Measurements from ENCODE around the gene KPNA5. TPM values are rescaled to one million over a fixed set of nuclear protein-coding genes. Genes with fewer than 3 reads are reported as not detected.
"Not testable (repeated sequence)": the region's sequence is repeated elsewhere in the genome, so short reads cannot be mapped to it uniquely, and the experiment has no call there.

Gene KPNA5
- total RNA-seq, 2 experiments from 2014 or later, result 10.4 to 13.6 TPM

DNA sequence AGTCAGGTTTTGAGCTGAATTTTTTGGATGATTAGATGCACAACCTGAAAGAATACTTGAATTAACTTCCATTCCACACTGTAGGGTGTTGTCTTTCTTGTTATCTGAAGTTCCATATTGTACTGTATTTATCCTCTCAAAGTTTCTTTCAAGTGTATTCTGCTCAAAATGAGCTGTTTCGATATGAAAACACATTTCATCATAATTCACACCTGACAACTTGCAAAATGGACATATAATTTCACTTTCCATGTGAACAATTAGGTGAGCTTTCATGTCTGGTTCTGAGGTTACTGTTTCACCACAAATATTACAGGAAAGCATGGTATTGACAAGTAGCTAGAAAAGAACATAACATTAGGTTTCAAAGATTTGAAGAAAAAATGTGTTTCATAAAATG lies 14.1 kb upstream of the KPNA5 start:
- peaks cover 44% of the 10 kb centered on the region for H3K4me1 Mint-ChIP-seq
- peak overlapping the region; percentile 61 for H3K27ac Mint-ChIP-seq
- ChIA-PET POLR2A (interaction anchor here (0.8 to 1.5 kb wide), 2 partner anchors 50 to 387 kb away, joined by 3 to 5 read pairs; partner anchors contain the start of gene TSPYL1), CTCF (interaction anchor here (0.9 to 1.5 kb wide), 2 partner anchors 18 kb away, joined by 3 read pairs; no protein-coding TSS in a partner anchor)
- H3K9me3 Mint-ChIP-seq (ENCODE audit: low read depth), result no peaks in the 10 kb centered on the region
- ATAC-seq, result peak; percentile 16
- peaks cover 27% of the 10 kb centered on the region for H3K36me3 Mint-ChIP-seq (ENCODE audit: low read depth)
- intact Hi-C loops (cut with DNase I, micrococcal nuclease), result loop anchor here (5.0 to 10.0 kb wide), 4 partner anchors 95 to 935 kb away; partner anchors contain the start of genes GOPC (in 1 of the 2), NT5DC1 (in 1 of the 2), RWDD1 (in 1 of the 2) and TSPYL1 (in 1 of the 2)
- no peaks in the 10 kb centered on the region for H3K27me3 Mint-ChIP-seq
- no peak for DNase-seq
- H3K4me3 Mint-ChIP-seq, result peak overlapping the region; percentile 89

DNA sequence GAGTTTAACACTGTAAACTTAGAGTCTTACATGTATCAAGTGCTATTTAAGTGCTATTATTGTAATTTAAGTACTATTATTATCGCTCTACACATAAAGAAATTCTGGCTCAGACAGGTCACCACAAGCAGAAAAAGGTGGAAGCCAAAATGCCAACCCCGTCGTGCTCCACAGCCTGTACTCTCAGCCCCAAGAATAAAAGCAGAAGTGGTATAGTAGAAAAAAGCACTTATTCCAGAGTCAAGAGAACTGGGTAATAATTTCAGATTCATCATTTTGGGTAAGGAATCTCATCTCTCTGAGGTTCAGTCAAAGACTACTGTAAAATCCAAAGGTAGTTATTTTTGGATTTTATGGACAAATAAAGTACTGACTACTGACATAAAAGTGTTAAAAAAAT lies 13.4 kb upstream of the KPNA5 start:
- Mint-ChIP-seq H3K9me3 (ENCODE audit: low read depth) (no peaks in the 10 kb centered on the region), H3K36me3 (ENCODE audit: low read depth) (peaks cover 24% of the 10 kb centered on the region), H3K4me1 (peaks cover 38% of the 10 kb centered on the region), H3K4me3 (peak overlapping the region; percentile 89), H3K27me3 (no peaks in the 10 kb centered on the region), H3K27ac (peak overlapping the region; percentile 96)
- ATAC-seq (no peak), DNase-seq (no peak)
- intact Hi-C loops (cut with DNase I, micrococcal nuclease), result loop anchor here (1.0 to 10.0 kb wide), 7 partner anchors 14 to 935 kb away; partner anchors contain the start of genes KPNA5 (in 2 of the 2), RWDD1 (in 2 of the 2), TSPYL1 (in 2 of the 2) and GOPC (in 1 of the 2)
- CTCF ChIA-PET, result no interaction called here
- POLR2A ChIA-PET, result interaction anchor here (0.8 kb wide), 1 partner anchor 51 kb away, joined by 3 read pairs; no protein-coding TSS in a partner anchor

DNA sequence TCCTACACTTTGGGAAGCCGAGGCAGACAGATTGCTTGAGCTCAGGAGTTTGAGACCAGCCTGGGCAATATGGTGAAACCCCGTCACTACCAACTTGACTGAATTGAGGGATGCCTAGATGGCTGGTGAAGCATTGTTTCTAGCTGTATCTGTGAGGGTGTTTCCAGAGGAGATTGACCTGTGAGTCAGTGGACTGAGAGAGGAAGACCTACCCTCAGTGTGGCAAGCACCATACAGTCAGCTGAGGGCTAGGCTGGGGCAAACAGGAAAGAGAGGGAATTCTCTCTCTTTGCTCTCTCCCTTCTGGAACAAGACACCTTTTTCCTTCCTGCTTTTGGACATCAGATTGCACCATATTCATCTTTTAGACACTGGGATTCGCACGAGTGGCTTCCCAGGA lies 8.7 kb upstream of the KPNA5 start:
- Mint-ChIP-seq H3K4me3 (no peak overlapping the region), H3K27me3 (no peaks in the 10 kb centered on the region), H3K36me3 (ENCODE audit: low read depth) (peaks cover under 1% of the 10 kb centered on the region), H3K4me1 (peaks cover 7% of the 10 kb centered on the region), H3K9me3 (ENCODE audit: low read depth) (no peaks in the 10 kb centered on the region), H3K27ac (no peak overlapping the region)
- ChIA-PET POLR2A (no interaction called here), CTCF (interaction anchor here (1.3 kb wide), 1 partner anchor 111 kb away, joined by 4 read pairs; no protein-coding TSS in a partner anchor)
- intact Hi-C loops (cut with DNase I, micrococcal nuclease), result no loop called here
- ATAC-seq (no peak), DNase-seq (no peak)

DNA sequence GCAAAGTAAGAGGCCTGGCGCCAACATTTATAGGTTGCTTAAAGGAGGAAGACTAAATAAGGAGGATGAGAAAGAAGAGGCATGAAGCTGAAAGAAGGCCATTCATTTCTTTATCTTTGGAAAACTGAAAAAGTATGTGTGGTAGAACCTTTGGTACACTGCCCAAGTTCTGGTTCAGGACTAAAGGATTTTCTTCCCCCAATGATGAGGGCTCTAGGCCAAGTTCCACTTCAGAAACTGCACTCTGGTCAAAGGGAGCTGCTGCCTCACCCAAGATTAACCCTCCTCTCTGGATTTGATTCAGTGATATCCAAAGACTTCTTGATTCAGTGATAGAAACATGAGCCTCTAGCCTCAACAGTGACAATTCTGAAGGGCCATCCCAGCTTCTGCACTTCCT lies 5.0 kb upstream of the KPNA5 start:
- CTCF ChIA-PET, result no interaction called here
- Mint-ChIP-seq H3K27ac (no peak overlapping the region), H3K4me3 (no peak overlapping the region), H3K27me3 (no peaks in the 10 kb centered on the region), H3K4me1 (peaks cover 8% of the 10 kb centered on the region), H3K9me3 (ENCODE audit: low read depth) (no peaks in the 10 kb centered on the region), H3K36me3 (ENCODE audit: low read depth) (no peaks in the 10 kb centered on the region)
- ATAC-seq (no peak), DNase-seq (no peak)
- intact Hi-C loops (cut with DNase I, micrococcal nuclease), result no loop called here
- POLR2A ChIA-PET, result no interaction called here

DNA sequence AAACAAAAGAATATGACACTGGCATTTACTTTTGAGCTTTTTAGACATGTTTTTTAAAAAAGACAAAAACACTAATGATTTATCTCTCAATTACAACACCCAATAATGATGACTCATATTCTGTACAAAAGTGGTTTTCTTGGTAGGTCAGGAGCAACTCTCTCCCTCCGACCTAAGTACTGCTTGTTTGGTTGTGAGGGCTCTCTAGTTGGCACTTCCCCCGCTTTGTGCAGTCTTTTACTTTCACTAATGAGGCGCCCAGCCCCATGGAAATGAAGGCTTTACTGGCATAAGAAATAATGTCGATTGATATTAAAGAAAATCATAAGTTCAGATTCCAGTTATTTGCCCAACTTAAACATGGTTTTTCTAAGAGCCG lies 1.3 kb downstream of the KPNA5 start:
- intact Hi-C loops (cut with DNase I, micrococcal nuclease), result loop anchor here in 1 of 2 experiments (1.0 to 10.0 kb wide), 3 partner anchors 13 to 802 kb away; partner anchors contain the start of genes DCBLD1 and NT5DC1
- H3K4me1 Mint-ChIP-seq, result peaks cover 42% of the 10 kb centered on the region
- CTCF ChIA-PET, result interaction anchor here (1.2 kb wide), 1 partner anchor 13 kb away, joined by 3 read pairs; no protein-coding TSS in a partner anchor
- no peaks in the 10 kb centered on the region for H3K27me3 Mint-ChIP-seq
- peak overlapping the region; percentile 98 for H3K4me3 Mint-ChIP-seq
- POLR2A ChIA-PET, result interaction anchor here (1.3 kb wide), 1 partner anchor 14 kb away, joined by 4 read pairs; the partner anchor contains the start of gene ZUP1
- DNase-seq, result peak; percentile 55
- H3K36me3 Mint-ChIP-seq (ENCODE audit: low read depth), result peaks cover 26% of the 10 kb centered on the region
- peak overlapping the region; percentile 82 for H3K27ac Mint-ChIP-seq
- H3K9me3 Mint-ChIP-seq (ENCODE audit: low read depth), result no peaks in the 10 kb centered on the region
- peak; percentile 24 for ATAC-seq

DNA sequence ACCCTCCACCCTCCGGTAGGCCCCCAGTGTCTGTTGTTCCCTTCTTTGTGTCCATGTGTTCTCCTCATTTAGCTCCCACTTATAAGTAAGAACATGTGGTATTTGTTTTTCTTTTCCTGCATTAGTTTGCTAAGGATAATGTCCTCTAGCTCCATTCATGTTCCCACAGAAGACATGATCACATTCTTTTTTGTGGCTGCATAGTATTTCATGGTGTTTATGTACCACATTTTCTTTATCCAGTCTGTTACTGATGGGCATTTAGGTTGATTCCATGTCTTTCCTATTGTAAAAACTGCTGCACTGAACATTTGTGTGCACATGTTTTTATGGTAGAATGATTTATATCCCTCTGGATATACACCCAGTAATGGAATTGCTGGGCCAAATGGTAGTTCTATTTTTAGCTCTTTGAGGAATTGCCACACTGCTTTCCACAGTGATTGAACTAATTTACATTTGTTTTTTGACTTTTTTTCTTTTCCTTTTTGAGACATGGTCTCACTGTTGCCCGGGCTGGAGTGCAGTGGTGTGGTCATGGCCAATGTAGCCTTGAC lies 4.5 kb downstream of the KPNA5 start:
- Mint-ChIP-seq H3K4me3 (no peak overlapping the region), H3K9me3 (ENCODE audit: low read depth) (no peaks in the 10 kb centered on the region), H3K36me3 (ENCODE audit: low read depth) (peaks cover 29% of the 10 kb centered on the region), H3K27me3 (no peaks in the 10 kb centered on the region), H3K4me1 (peaks cover 51% of the 10 kb centered on the region), H3K27ac (no peak overlapping the region)
- CTCF ChIA-PET, result interaction anchor here (1.4 kb wide), 1 partner anchor 19 kb away, joined by 3 read pairs; no protein-coding TSS in a partner anchor
- ATAC-seq (no peak), DNase-seq (no peak)
- intact Hi-C loops (cut with DNase I, micrococcal nuclease), result loop anchor here in 1 of 2 experiments (10.0 kb wide), 1 partner anchor 799 kb away; the partner anchor contains the start of gene DCBLD1
- POLR2A ChIA-PET, result interaction anchor here (0.6 kb wide), 1 partner anchor 17 kb away, joined by 4 read pairs; no protein-coding TSS in a partner anchor

DNA sequence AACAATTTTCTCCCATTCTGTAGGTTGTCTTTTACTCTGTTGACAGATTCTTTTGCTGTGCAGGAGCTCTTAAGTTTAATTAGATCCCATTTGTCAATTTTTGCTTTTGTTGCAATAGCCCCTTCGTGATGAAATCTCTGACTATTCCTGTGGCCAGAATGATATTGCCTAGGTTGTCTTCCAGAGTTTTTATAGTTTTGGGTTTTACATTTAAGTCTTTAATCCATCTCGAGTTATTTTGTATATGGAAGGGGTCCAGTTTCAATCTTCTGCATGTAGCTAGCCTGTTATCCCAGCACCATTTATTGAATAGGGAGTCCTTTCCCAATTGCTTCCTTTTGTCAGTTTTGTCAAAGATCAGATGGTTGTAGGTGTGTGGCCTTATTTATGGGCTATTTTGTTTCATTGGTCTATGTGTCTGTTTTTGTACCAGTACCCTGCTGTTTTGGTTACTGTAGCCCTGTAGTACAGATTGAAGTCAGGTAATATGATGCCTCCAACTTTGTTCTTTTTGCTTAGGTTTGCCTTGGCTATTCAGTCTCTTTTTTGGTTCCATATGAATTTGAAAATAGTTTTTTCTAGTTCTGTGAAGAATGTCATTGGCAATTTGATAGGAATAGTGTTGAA lies 5.6 kb downstream of the KPNA5 start:
- H3K4me1 Mint-ChIP-seq, result peaks cover 51% of the 10 kb centered on the region
- intact Hi-C loops (cut with DNase I, micrococcal nuclease), result loop anchor here in 1 of 2 experiments (10.0 kb wide), 1 partner anchor 798 kb away; the partner anchor contains the start of gene DCBLD1
- H3K9me3 Mint-ChIP-seq (ENCODE audit: low read depth); H3K27me3 Mint-ChIP-seq; ATAC-seq; DNase-seq; H3K4me3 Mint-ChIP-seq; H3K27ac Mint-ChIP-seq; POLR2A ChIA-PET; CTCF ChIA-PET: not testable (repeated sequence)
- peaks cover 32% of the 10 kb centered on the region for H3K36me3 Mint-ChIP-seq (ENCODE audit: low read depth)

DNA sequence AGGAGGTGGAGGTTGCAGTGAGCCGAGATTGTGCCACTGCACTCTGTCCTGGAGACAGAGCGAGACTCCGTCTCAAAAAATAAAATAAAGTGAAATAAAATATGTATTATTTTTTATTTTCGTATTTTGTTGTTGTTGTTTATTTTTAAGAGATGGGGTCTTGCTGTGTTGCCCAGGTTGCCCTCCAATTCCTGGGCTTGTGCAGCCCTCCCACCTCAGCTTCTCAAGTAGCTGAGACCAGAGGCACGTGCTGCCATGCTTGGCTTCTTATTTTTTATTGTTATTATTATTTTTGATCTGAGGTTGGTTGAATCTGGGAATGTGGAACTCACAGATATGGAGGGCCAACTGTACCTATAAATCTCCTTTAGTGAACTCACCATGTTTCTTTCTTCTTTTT lies 10.1 kb downstream of the KPNA5 start:
- Mint-ChIP-seq H3K9me3 (ENCODE audit: low read depth) (no peaks in the 10 kb centered on the region), H3K4me3 (no peak overlapping the region), H3K4me1 (peaks cover 46% of the 10 kb centered on the region), H3K36me3 (ENCODE audit: low read depth) (peaks cover 31% of the 10 kb centered on the region), H3K27ac (no peak overlapping the region), H3K27me3 (no peaks in the 10 kb centered on the region)
- ChIA-PET POLR2A (no interaction called here), CTCF (no interaction called here)
- ATAC-seq, result no peak
- intact Hi-C loops (cut with DNase I, micrococcal nuclease), result no loop called here
- no peak for DNase-seq

DNA sequence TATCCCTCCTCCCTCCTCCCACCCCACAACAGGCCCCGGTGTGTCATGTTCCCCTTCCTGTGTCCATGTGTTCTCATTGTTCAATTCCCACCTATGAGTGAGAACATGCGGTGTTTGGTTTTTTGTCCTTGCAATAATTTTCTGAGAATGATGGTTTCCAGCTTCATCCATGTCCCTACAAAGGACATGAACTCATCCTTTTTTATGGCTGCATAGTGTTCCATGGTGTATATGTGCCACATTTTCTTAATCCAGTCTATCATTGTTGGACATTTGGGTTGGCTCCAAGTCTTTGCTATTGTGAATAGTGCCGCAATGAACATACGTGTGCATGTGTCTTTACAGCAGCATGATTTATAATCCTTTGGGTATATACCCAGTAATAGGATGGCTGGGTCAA lies 11.9 kb downstream of the KPNA5 start:
- intact Hi-C loops (cut with DNase I, micrococcal nuclease), result not testable (repeated sequence)

DNA sequence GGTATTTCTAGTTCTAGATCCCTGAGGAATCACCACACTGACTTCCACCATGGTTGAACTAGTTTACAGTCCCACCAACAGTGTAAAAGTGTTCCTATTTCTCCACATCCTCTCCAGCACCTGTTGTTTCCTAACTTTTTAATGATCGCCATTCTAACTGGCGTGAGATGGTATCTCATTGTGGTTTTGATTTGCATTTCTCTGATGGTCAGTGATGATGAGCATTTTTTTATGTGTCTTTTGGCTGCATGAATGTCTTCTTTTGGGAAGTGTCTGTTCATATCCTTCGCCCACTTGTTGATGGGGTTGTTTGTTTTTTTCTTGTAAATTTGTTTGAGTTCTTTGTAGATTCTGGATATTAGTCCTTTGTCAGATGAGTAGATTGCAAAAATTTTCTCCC lies 12.3 kb downstream of the KPNA5 start:
- H3K27me3 Mint-ChIP-seq; ATAC-seq; DNase-seq; CTCF ChIA-PET; H3K4me3 Mint-ChIP-seq; H3K9me3 Mint-ChIP-seq (ENCODE audit: low read depth); POLR2A ChIA-PET; intact Hi-C loops (cut with DNase I, micrococcal nuclease); H3K27ac Mint-ChIP-seq: not testable (repeated sequence)
- H3K4me1 Mint-ChIP-seq, result peaks cover 40% of the 10 kb centered on the region
- peaks cover 34% of the 10 kb centered on the region for H3K36me3 Mint-ChIP-seq (ENCODE audit: low read depth)

More for the DNA sequence above, 11.9 kb downstream of the KPNA5 start:
- POLR2A ChIA-PET; H3K4me3 Mint-ChIP-seq; H3K27me3 Mint-ChIP-seq; H3K9me3 Mint-ChIP-seq (ENCODE audit: low read depth); H3K27ac Mint-ChIP-seq; ATAC-seq; DNase-seq; CTCF ChIA-PET: not testable (repeated sequence)
- H3K36me3 Mint-ChIP-seq (ENCODE audit: low read depth), result peaks cover 34% of the 10 kb centered on the region
- H3K4me1 Mint-ChIP-seq, result peaks cover 39% of the 10 kb centered on the region

DNA sequence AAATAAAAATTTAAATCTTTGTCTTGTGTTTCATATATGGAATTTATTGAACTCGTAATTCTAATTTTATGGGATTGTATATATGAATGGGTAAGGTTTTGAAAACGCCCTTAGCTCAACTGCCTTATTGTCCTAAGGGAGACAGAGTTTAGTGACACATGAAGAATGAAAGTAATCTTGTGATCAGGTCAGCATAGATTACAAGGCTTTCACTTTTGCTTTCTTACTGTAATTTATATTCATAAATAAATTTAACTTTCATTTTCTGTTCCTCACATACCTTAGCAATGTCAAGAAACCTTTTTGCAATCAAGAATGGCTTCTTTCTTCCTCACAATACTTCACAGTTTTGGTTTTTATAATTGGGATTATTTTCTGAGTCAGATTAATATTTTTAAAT lies 14.4 kb downstream of the KPNA5 start:
- peaks cover 40% of the 10 kb centered on the region for H3K36me3 Mint-ChIP-seq (ENCODE audit: low read depth)
- POLR2A ChIA-PET, result no interaction called here
- DNase-seq (no peak), ATAC-seq (peak; percentile 78)
- no peaks in the 10 kb centered on the region for H3K27me3 Mint-ChIP-seq
- CTCF ChIA-PET, result interaction anchor here (0.6 to 0.8 kb wide), 2 partner anchors 11 to 12 kb away, joined by 3 read pairs; no protein-coding TSS in a partner anchor
- H3K4me3 Mint-ChIP-seq, result no peak overlapping the region
- no peaks in the 10 kb centered on the region for H3K9me3 Mint-ChIP-seq (ENCODE audit: low read depth)
- H3K4me1 Mint-ChIP-seq, result peaks cover 39% of the 10 kb centered on the region
- no peak overlapping the region for H3K27ac Mint-ChIP-seq
- intact Hi-C loops (cut with DNase I, micrococcal nuclease), result loop anchor here in 1 of 2 experiments (1.0 kb wide), 1 partner anchor 13 kb away; no protein-coding TSS in a partner anchor

Measured in activated CD4-positive, alpha-beta T cell treated with anti-CD3 and anti-CD28 coated beads for 36 hours (primary cell).